Endometrium (tissue), 2 donors: ENCODE results near the gene PPP6R3.
A peak's percentile ranks its signal among the peaks of the same experiment; 100 is the strongest.

Experiments
- FAIRE-seq: peaks from 2 replicates; lab custom pipeline; 2012; peaks lifted over from hg19 to GRCh38; lab: Jason Lieb, UNC
- donor health status: control.
- donor health status: control.

The PPP6R3 gene

DNA sequence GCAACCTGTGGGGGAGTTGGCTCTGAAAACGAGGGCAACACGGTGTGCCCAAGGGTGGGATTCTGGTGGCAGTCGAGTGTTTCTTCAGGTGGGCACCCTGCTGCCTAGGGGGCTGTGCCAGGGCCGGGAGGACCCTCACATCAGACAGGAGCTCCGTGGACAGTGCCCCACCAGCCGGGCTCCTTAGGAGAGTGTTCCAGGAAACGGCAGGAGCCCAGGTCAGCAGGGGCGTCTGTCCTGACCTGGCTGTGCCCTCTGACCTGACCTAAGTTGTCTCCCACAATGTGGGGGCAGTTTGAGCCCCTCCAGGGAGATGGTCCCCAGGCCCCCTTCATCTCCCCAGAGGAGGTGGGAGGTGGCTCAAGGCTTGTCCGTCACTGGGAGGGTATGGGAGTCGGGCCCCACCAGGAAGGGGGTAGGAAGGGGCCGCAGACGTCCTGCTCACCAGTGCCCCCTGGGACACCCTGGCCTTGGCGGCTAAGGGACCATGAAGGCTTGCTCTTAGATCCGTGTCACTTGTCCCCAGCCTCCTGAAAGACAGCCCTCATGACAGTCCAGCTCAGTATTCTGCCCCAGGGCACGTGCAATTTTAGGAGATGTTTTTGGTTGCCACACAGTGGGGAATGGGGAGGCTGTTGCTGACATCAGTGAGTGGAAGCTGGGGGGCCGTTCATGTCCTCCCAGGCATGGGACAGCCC lies 191.6 kb downstream of the PPP6R3 start:
- FAIRE-seq: no peak

DNA sequence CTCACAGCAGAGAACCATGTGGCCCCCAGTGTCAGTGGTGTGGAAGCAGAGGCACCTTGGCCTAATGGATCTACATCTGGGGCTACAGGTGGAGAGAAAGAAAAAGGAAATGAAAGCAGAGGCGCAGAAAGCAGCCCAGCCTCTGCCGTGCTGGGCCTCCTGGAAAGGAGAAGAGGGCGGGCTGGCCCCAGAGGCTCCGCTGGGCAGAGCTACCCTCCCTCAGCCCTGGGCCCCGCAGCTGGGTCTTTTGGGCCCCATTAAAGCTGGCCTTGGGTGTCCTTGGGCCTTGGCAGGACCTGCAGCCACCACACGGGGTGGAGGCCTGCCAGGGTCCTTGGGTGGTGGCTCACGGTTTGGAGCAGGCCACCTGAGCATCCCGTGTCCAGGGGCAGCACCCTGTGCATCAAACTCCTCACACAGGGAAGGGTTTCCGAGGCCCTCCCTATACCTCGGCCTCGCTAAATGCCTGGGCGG lies 192.2 kb downstream of the PPP6R3 start:
- FAIRE-seq: no peak

DNA sequence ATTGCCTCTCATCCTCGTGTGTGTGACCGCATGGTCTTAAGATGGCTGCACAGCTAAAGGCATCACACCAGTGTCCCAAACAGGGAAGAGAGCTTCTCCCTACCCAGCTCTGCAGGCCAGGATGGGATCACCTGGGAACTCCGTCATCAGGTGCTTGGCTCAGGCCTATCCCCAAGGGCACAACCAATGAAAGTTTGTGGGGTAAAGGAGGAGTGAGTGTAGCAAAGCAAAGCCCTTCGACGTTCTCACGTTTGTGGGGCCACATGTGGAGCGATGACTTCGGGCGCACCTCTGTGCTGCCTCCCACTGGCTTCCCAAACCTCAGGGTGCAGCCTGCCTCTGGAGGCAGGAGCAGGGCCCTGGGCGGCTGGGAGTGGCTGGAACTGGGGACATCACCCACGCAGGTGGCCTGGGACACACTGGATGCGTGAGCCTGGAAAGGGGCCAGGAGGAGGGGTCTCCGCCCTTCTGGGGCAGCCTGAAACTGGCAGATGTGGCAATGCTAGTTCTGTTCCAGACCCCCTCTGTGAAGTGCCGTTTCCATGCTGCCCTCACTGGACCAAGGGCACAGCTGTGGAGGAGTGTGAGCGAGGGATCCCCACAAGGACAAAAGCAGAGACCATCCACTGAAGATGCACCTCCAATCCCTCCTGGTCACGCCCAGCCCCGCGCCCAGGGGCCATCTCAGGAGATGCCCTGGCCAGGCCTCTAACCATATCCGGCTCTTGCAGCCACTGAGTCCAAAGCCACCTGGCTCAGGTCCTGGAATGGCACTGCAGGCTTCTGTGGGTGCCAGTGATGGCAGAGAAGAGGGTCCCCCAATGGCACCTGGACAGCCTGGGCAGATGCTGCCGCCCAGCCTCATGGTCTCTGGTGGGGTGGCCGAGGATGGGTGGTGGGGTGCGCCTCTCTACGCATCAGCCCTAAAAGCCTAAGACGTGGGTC lies 193.2 kb downstream of the PPP6R3 start:
- FAIRE-seq: no peak

DNA sequence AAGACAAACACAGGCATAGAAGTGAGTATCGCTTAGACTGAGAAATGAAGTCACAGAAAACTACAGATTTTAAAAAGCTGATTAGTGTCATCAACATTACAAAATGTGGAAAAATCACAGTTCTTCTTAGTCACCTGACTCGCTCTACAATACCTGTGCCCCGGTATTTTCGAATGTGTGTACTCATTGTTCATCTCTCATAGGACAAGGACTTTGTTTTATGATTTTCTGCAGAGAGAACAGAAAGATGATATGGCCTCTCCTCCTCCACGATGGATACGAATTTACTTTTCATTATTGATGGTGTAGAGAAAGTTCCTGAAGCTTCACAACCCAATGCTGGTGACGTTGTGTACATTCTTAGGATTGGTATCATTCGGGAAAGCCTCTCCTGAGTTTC lies 194.4 kb downstream of the PPP6R3 start:
- no peak for FAIRE-seq

DNA sequence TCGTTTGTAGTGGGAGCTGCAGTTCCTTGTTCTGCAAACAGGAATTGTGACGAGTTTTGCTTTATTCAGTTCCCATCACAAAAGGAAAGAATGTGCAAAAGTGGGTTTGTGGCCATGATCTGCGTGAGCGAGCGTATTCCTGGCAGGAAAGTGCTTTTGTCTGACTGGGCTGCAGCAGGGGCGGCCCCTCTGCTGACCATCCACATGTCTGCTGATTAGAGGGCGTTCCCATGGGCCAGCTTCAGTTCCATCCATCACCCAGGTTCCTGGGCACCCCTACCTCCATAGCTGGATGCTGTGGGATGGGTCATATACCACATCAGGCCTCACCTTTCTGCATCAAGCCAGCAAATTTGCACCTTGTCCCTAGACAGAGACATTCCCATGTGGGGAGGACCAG lies 194.9 kb downstream of the PPP6R3 start:
- no peak for FAIRE-seq

DNA sequence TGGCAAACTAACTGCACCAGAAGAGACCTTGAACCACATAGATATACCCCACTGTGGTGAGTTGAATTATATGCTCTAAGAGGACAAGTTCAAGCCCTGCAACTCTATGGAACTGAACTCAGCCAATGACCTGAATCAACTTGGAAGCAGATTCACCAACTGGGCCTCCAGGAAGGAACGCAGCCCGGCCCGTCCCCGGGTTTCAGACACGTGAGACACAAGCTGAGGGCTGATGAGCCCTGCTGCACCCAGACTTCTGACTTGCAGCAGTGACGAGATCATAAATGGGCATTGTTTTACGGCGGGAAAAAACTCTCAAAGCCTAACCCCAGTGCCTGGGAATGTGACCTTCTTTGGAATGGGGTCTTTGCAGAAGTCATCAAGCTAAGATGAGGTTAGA lies 195.3 kb downstream of the PPP6R3 start:
- no peak for FAIRE-seq

DNA sequence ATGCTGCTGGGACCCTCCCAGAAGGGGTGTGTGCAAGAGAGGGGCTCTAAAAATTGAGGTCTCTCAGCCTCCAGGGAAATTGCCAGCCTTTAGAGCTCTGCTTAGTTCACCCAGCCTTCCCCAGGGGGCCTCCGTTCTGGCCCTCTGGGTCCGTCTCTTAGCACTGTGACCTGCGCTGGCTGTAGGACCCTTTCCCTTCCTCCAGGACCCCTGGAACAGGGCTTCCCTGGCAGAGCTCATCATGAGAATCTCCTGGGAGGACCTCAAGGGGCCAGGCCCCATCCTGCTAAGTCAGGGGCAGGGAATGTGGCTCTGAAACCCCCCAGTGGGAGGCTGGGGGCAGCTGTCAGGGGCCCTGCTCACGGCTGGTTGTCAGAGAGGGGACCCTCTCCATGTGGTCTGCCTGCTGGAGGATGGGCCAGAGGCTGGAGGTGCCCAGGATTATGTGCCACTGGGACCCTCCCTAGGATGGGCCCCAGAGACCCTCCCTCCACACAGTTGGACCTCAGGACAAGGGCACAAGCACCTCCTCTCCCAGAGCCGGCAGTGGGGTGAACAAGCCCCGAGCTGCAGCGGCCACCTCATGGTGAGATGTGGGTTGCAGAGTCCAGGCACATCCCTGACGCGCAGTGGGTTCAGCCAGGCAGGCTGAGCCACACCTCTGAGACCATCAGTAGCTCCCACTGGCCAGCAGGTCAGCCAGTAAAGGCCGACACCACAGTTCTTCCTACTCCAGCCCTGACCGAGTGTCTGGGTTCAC lies 196.6 kb downstream of the PPP6R3 start:
- FAIRE-seq: no peak

DNA sequence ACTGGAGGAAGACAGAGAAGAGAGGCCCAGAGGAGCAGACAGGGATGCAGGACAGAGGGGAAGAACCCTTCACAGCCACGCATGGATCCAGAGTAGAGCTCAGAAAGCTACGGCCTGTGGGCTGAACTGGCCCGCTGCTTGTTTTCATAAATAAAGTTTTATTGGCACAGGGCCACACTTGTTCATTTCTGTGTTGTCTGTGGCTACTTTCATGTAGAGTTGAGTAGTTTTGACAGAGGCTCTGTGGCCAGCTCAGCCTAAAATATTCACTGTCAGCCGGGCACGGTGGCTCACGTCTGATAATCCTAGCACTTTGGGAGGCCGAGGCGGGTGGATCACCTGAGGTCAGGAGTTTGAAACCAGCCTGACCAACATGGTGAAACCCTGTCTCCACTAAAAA lies 197.5 kb downstream of the PPP6R3 start:
- no peak for FAIRE-seq

DNA sequence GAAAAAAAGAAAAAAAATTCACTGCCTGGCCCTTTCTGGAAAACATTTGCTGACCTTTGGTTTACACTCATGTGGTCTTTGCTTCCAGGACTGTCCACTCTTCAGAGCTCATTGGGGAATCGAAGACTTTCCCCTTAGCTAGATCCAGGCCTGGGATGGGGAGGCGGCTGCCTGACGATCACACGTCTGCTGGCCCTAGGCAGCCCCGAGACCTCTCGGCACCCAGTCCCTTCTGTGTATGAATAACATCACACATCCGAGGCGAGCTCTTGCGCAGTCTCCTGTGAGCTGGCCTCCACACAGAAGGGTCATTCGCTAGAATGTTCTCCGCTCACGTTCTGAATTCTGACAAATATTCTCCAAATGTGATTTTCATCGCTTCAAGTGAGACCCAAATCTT lies 198.1 kb downstream of the PPP6R3 start:
- no peak for FAIRE-seq

DNA sequence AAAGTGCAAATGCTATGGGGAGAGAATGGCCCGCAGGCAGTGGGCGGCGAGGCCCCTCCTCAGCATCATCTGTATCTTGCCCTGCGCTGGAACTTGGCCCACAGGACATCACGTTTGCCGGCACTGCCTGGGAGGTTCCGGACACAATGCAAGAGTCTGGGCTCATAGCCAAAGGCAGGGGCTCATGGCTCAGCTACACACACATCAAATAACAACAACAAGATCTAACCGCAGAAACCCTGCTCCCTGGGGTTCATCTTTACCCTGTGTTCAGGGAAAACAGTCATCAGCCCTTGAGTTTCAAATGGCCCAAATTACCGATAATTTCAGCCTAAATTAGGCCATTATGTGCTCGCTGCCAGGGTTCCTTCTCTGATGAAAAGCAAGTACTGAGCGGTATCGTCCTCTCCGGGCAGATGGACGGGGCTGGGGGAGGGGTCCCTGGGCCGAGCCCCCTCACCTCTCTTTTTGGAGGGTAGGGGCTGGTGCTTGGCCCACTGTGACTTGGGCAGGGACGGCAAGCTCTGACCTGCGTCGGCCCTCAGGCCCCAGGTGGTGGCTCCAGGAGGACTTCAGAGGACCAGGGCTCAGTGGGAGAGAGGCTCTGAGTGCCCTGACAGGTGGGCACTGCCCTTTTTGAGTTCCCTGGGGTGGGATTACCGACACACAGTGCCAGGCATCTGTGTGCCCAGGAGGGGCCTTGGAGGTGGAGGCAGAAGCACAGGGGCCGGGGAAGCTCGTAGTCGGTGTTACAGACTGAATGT lies 198.8 kb downstream of the PPP6R3 start:
- peak; percentile 87 for FAIRE-seq

DNA sequence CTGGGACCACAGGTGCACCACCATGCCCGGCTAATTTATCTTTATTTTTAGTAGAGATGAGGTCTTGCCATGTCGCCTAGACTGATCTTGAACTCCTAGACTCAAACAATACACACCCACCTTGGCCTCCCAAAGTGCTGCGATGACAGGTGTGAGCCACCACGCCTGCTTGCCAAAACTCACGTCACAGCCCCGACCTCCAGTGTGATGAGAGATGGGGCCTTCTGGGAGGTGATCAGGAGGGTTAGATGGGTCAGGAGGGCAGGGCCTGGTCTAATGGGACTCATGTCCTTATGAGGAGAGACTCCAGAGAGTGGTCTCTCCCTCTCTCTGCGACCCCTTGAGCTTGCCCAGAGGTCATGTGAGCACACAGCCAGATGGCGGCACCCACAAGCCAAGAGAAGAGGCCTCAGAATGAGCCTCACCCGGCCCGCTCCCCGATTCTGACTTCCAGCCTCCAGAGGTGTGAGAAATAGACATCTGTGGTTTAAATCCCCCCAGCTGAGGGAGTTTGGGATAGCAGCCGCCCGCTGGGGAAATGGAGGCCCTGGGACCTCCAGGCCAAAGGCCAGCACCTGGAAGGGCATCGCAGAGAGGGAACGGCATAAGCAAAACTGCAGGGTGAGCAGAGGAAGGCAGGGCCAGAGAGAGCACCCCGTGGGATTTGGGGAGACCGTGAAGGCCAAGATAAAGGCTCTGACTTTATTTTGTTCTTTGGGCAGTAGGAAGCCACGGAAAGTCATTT lies 199.7 kb downstream of the PPP6R3 start:
- no peak for FAIRE-seq

DNA sequence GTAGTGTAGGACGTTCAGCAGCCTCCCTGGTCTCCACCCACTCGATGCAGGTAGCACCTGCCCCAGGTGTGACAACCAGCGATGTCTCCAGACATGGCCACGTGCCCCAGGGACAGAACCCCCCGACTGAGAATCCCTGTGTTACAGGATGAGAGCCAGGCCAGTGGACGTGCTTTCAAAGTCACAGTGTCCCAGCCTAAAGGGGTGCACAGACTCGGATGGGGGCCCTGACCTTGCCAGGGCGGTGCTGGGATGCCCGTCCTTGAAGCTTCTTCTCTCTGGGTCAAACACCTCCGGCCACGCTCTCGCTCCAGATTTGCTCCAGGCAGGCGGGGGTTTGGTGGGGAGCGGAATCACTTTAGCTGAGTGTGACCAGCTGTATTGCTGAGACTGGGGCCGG lies 200.5 kb downstream of the PPP6R3 start:
- FAIRE-seq: no peak

DNA sequence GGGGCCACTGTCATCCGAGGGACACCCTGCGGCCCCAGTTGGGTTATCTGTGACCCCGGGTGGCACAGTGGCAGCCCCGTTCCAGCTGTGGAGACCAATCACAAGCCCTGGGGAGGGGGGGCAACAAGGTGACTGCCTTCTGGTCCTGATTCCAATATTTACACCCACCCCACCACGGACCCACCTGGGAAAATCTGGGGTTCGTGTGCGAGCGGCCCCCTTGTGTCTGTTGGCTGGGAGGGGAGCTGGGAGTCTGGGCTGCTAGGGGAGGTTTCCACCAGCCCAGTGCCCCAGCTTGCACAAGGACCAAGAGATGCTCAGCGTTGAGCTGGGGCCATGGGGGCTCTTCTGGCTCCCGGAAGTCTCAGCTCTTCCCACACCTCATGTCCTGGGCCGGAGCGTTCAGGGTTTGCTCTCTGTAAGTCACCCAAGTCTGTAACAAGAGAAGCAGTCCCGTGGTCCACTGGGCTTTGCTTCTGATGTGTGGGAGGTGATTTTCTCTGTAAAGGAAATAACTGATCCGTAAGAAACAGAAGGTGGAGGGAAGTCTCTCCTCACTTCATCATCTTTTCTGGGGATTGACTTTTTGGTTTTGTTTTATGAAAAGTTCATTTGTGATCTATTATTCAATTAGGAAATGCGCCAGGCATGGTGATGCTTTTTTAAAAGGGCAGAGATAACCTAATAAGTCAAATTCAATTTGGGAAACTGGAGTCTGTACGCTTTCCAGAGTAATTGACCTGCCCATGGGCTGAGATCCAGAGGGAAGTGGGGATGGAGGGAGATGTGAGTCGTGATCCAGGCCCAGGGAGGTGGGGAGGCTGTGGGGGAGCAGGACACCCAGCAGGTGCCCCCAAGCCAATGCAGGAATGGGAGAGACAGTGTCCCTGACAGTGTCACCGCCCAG lies 201.4 kb downstream of the PPP6R3 start:
- no peak for FAIRE-seq

DNA sequence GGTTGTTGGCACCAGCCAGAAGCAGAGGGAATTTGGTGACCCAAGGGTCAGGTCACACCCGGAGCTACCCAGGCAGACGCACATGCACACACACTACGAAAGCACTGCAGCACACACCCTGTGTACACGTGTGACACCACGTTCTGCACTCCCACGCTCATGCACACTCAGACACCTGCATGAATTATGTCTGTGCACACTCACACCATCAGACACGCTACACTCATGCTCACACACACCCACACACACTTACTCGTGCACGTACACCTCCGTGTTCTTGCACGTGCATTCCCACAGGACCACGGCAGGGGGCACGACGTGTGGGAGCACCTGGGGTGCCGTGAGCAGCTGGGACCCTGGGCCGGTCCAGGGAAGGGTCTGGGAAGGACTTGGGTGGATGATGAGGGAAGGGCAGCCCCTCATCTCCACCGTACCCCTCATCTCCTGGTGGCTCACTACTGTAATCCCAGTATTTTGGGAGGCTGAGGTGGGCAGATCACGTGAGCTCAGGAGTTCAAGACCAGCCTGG lies 203.0 kb downstream of the PPP6R3 start:
- FAIRE-seq: no peak

DNA sequence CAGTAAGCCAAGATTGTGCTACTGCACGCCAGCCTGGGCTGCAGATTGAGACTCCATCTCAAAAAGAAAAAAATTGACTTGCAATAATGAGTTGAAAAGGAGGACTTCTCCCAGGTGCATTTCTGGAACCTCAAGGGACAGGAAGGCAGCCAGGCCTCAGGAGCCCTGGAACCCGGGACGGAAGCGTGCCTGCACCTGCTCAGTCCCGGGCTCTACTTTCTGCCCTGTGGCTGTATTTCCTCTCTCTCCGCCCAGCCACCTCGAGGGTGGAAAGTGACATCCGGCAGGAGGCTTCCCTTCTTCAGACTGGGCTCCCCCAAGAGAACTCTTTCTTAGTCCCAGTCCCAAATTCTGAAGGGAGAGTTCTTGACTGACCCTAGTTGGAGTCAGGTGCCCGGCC lies 203.6 kb downstream of the PPP6R3 start:
- FAIRE-seq: no peak

DNA sequence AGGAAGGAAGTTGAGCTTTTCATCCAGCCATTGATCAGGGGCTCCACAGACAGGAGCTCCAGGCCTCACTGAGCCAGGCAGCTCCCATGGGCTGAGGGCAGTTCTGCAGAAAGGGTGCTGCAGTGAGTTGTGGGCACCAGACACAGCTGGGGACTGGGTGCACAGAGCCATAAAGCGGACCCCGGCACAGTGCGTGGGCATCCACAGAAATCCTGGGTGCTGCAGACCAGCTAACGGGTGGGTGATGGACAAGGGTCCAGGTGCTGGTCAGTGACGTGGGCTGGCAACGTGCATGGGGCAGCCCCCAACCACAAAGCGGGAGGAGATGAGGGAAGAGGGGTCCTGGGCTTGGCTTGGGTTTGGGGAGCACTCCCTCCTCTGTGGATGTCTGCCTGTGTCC lies 204.4 kb downstream of the PPP6R3 start:
- FAIRE-seq: no peak
